ENCODE results near the gene NPAS3.

DNA sequence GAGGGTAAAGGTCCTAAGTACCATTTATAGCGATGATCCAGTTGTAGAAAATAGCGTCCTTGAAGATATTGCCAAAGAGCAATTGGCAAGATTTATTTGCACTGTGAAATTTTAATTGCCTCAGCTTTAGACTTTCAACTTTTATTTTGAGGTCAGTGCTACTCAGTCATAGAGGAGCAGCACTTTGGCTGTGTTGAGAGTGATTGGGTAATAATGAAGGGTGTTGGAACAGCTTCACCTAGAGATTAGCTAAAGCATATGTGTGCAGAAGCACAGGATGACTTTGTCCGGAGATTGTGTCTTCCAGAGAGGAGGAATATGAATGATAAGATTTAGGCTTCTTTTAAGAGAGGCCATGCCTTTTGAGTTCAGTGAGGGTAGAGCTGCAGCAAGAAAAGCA lies 164.8 kb downstream of the NPAS3 start:
- TF ChIP-seq SPI1 (IDR thresholded peaks at IDR 0.05; ENCODE audit: low read depth, low read length) (no peak), PAX5 (IDR thresholded peaks at IDR 0.05; ENCODE audit: insufficient read depth, low read length, severe bottlenecking) (no peak), POLR2AphosphoS5 (IDR thresholded peaks at IDR 0.05; ENCODE audit: low read depth, low read length) (no peak), POLR2A (IDR thresholded peaks at IDR 0.05; ENCODE audit: low read depth, low read length) (no peak), TAF1 (IDR thresholded peaks at IDR 0.05; ENCODE audit: low read depth, low read length) (no peak)
